Liver (tissue), 9 donors: ENCODE measurements around the gene LARGE2. TPM values are rescaled to one million over a fixed set of nuclear protein-coding genes. Genes with fewer than 3 reads are reported as not detected.

ENCODE experiments used
- DNase-seq: peaks from one replicate; pipeline ENCODE4 v3.0.0-alpha.2; 2017; ENCODE audit warnings: low spot score
- H3K27ac ChIP-seq, 2 donors: one replicate each; pipeline ENCODE4 v1.7.0; 2013; ENCODE audit warnings: inconsistent platforms in 2 of 2, low read length in 2 of 2, control low read depth in 1 of 2, low read depth in 1 of 2, mild to moderate bottlenecking in 1 of 2
- H3K27me3 ChIP-seq, 4 donors: one replicate each; pipeline versions ENCODE4 v1.6.1 to v1.7.0; 2013; ENCODE audit warnings: low read length in 3 of 4, inconsistent platforms in 1 of 4, mild to moderate bottlenecking in 1 of 4, moderate library complexity in 1 of 4; ENCODE audit not compliant: control insufficient read depth in 4 of 4, insufficient read depth in 4 of 4
- H3K36me3 ChIP-seq, 4 donors: one replicate each; pipeline versions ENCODE4 v1.6.1 to v1.7.0; 2013; ENCODE audit warnings: low read length in 3 of 4, mild to moderate bottlenecking in 3 of 4, low read depth in 1 of 4, moderate library complexity in 1 of 4; ENCODE audit not compliant: control insufficient read depth in 4 of 4, insufficient read depth in 3 of 4
- H3K4me1 ChIP-seq, 4 donors: one replicate each; pipeline versions ENCODE4 v1.6.1 to v1.7.0; 2013; ENCODE audit warnings: low read length in 3 of 4, mild to moderate bottlenecking in 3 of 4, moderate library complexity in 1 of 4; ENCODE audit not compliant: control insufficient read depth in 4 of 4, insufficient read depth in 4 of 4
- H3K4me3 ChIP-seq, 3 donors: one replicate each; pipeline versions ENCODE4 v1.6.1 to v1.7.0; 2013; ENCODE audit warnings: low read length in 3 of 3, control low read depth in 1 of 3, low read depth in 1 of 3, mild to moderate bottlenecking in 1 of 3
- H3K9ac ChIP-seq, 2 donors: one replicate each; pipeline ENCODE4 v1.7.0; 2013; ENCODE audit warnings: low read length in 2 of 2, mild to moderate bottlenecking in 2 of 2, moderate library complexity in 2 of 2, control low read depth in 1 of 2, low read depth in 1 of 2
- H3K9me3 ChIP-seq, 4 donors: one replicate each; pipeline versions ENCODE4 v1.6.1 to v1.7.0; 2013; ENCODE audit warnings: low read length in 3 of 4; ENCODE audit not compliant: control insufficient read depth in 4 of 4
- ATF3 ChIP-seq: IDR thresholded peaks from 2 replicates; pipeline ENCODE4 v1.6.1; 2016; ENCODE audit warnings: antibody characterized with exemption
- CTCF ChIP-seq: fragments of 150-350 bp; IDR thresholded peaks from 2 replicates; pipeline ENCODE4 v1.5.1; 2017; ENCODE audit warnings: improper control_type of control experiment, low read depth, low read length; ENCODE audit not compliant: missing input control
- EGR1 ChIP-seq, 2 donors: IDR thresholded peaks; 2 replicates each; pipeline ENCODE4 v1.6.1; 2016 to 2018; ENCODE audit warnings: antibody characterized with exemption in 2 of 2, low read depth in 2 of 2
- FOXA1 ChIP-seq: IDR thresholded peaks from 2 replicates; pipeline ENCODE4 v1.6.1; 2016; ENCODE audit warnings: antibody characterized with exemption
- FOXA2 ChIP-seq: IDR thresholded peaks from 2 replicates; pipeline ENCODE4 v1.6.1; 2016; ENCODE audit warnings: antibody characterized with exemption
- GABPA ChIP-seq, 2 donors: IDR thresholded peaks in 1 of 2; conservative IDR thresholded peaks in 1 of 2; 2 replicates each; pipeline ENCODE4 v1.6.1; 2016; ENCODE audit warnings: antibody characterized with exemption in 2 of 2, mild to moderate bottlenecking in 1 of 2, moderate library complexity in 1 of 2
- HNF4A ChIP-seq, 2 donors: conservative IDR thresholded peaks; 2 replicates each; pipeline ENCODE4 v1.6.1; 2016; ENCODE audit warnings: antibody characterized with exemption in 2 of 2, mild to moderate bottlenecking in 2 of 2
- MAX ChIP-seq: IDR thresholded peaks from 2 replicates; pipeline ENCODE4 v1.6.1; 2016; ENCODE audit warnings: antibody characterized with exemption
- NR2F2 ChIP-seq: IDR thresholded peaks from 2 replicates; pipeline ENCODE4 v1.6.1; 2016; ENCODE audit warnings: antibody characterized with exemption
- RAD21 ChIP-seq, 2 donors: IDR thresholded peaks; 2 replicates each; pipeline ENCODE4 v1.6.1; 2016; ENCODE audit warnings: antibody characterized with exemption in 2 of 2, mild to moderate bottlenecking in 2 of 2
- REST ChIP-seq: IDR thresholded peaks from 2 replicates; pipeline ENCODE4 v1.6.1; 2016; ENCODE audit warnings: antibody characterized with exemption, mild to moderate bottlenecking
- RXRA ChIP-seq, 2 donors: IDR thresholded peaks; 2 replicates each; pipeline ENCODE4 v1.6.1; 2017 to 2018; ENCODE audit warnings: antibody characterized with exemption in 2 of 2, mild to moderate bottlenecking in 1 of 2
- SP1 ChIP-seq: IDR thresholded peaks from 2 replicates; pipeline ENCODE4 v1.6.1; 2018; ENCODE audit warnings: antibody characterized with exemption, mild to moderate bottlenecking
- YY1 ChIP-seq: IDR thresholded peaks from 2 replicates; pipeline ENCODE4 v1.6.1; 2016; ENCODE audit warnings: antibody characterized with exemption, mild to moderate bottlenecking
- ZBTB33 ChIP-seq: IDR thresholded peaks from 2 replicates; pipeline ENCODE4 v1.6.1; 2016; ENCODE audit warnings: antibody characterized with exemption
- WGBS: extraction: QIAGEN DNeasy Blood & Tissue Kit; methylation state at CpG from one replicate; pipeline ENCODE4 v1.1.7; 2013; 5-methylcytosine and 5-hydroxymethylcytosine counted together
- polyA plus RNA-seq, 2 donors: library from polyadenylated mRNA; stranded (reverse) in 1 of 2; unstranded in 1 of 2; fragments of 200-250 nt in 1 of 2; fragments of >200 nt in 1 of 2; fragmentation: Nextera tagmentation in 1 of 2; extraction: Ambion mirVana in 1 of 2; gene quantifications; one replicate each; pipeline versions ENCODE4 v1.2.1 to v1.2.3, GENCODE V29; 2013 to 2015
- total RNA-seq, 2 donors: library from RNA; depleted of rRNA; stranded (reverse); fragments of >200 nt; gene quantifications; one replicate each; pipeline ENCODE4 v1.2.3, GENCODE V29; 2014
- donor health status: healthy.
- donor health status: healthy.
- donor health status: healthy.
- donor health status: healthy.
- donor health status: healthy.

LARGE2 gene
- total and polyA plus RNA-seq, 4 donors, result 1.3 to 1.9 (median 1.5) TPM

GRCh38 chr11:45919806-45920530, 2.5 kb upstream of the LARGE2 start:
- TF ChIP-seq RAD21 (IDR thresholded peaks at IDR 0.05), result no peak
- TF ChIP-seq REST, result no peak
- TF ChIP-seq FOXA1, result no peak
- TF ChIP-seq YY1, result no peak
- TF ChIP-seq ZBTB33, result no peak
- TF ChIP-seq RXRA (IDR thresholded peaks at IDR 0.05), result no peak
- TF ChIP-seq SP1, result no peak
- no peak for TF ChIP-seq HNF4A (conservative IDR thresholded peaks at IDR 0.05)
- TF ChIP-seq NR2F2, result no peak
- no peak for TF ChIP-seq GABPA (IDR thresholded peaks at IDR 0.05 in 1 of 2, conservative IDR thresholded peaks at IDR 0.05 in 1 of 2)
- TF ChIP-seq MAX, result no peak
- peaks cover 10 to 40% (median 27%) of the 10 kb centered on the region in 4 donors for H3K4me1 ChIP-seq
- H3K27ac ChIP-seq, result no peak overlapping the region
- no peaks in the 10 kb centered on the region for H3K27me3 ChIP-seq
- no peak overlapping the region for H3K9ac ChIP-seq
- no peak overlapping the region for H3K4me3 ChIP-seq
- H3K9me3 ChIP-seq, result no peaks in the 10 kb centered on the region
- no peak for DNase-seq
- WGBS, result 88% methylated on average over 13 of the region's 13 CpGs
- peaks cover 3 to 7% (median 4%) of the 10 kb centered on the region in 4 donors for H3K36me3 ChIP-seq

GRCh38 chr11:45920531-45921477, 1.7 kb upstream of the LARGE2 start:
- Histone ChIP-seq H3K9me3 (no peaks in the 10 kb centered on the region), H3K27ac (no peak overlapping the region), H3K4me3 (no peak overlapping the region), H3K4me1 (peaks cover 7 to 31% (median 19%) of the 10 kb centered on the region in 4 donors), H3K27me3 (no peaks in the 10 kb centered on the region), H3K36me3 (peaks cover 0 to 3% (median 0%) of the 10 kb centered on the region in 4 donors), H3K9ac (no peak overlapping the region)
- no peak for DNase-seq
- WGBS, result 95% methylated on average over 6 of the region's 6 CpGs
- TF ChIP-seq GABPA (IDR thresholded peaks at IDR 0.05 in 1 of 2, conservative IDR thresholded peaks at IDR 0.05 in 1 of 2) (no peak), EGR1 (IDR thresholded peaks at IDR 0.05; ENCODE audit: low read depth in 2 of 2) (no peak), MAX (no peak), ATF3 (no peak), FOXA2 (no peak), CTCF (no peak), FOXA1 (no peak), REST (no peak)
